Stimulated activated CD4-positive, alpha-beta T cell treated with anti-CD3 and anti-CD28 coated beads, Interleukin-15, amount 100 ng/mL, for 1 hour (primary cell): ENCODE data around the gene TACC3.
A peak's percentile ranks its signal among the peaks of the same experiment; 100 is the strongest.

Source experiments
- DNase-seq, 2 donors: peaks; one replicate each; pipeline ENCODE4 v3.0.0-alpha.2; 2020; ENCODE audit warnings: low read depth in 1 of 2, low spot score in 1 of 2

Gene TACC3

DNA sequence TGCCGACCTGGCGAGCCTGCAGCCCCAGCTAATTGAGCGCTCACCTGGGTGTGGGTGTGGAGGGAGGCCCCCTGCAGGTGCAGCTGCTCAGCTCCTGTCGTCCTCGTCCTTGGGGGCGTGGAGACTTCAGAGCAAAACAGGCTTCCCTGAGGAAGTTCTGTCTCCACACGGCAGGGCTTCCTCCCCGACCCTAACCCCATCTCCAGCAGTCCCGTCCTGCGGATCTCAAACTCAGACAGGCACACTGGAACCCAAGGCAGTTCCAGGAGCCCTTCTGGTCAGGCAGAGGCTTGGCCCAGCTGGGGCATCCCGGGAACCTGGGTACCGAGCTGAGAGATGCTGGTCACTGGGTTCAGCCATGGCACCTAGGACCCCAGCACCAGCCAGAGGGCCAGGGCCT is 24.4 kb downstream of the TACC3 start:
- no peak for DNase-seq

DNA sequence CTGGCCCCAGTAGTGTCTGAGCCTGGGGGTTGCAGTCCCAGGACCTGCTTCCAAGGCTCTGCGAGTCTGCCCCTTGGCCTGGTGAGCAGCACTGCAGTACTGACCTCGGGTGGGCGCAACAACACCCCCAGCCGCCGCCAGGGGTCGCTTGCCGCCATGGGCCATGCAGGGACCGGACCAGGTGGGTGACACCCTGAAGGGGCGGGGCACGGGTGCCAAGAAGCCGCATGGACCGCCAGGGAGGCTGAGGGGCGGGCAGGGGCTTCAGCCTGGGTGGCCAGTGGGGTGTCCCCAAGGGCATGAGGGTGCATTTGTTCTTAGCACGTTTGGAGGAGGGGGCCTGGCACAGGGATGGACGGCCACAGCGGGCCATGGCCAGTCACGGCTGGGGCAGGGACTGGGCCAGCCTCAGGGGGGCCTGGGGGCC is 25.0 kb downstream of the TACC3 start:
- DNase-seq, result peak; percentile 45 to 71

DNA sequence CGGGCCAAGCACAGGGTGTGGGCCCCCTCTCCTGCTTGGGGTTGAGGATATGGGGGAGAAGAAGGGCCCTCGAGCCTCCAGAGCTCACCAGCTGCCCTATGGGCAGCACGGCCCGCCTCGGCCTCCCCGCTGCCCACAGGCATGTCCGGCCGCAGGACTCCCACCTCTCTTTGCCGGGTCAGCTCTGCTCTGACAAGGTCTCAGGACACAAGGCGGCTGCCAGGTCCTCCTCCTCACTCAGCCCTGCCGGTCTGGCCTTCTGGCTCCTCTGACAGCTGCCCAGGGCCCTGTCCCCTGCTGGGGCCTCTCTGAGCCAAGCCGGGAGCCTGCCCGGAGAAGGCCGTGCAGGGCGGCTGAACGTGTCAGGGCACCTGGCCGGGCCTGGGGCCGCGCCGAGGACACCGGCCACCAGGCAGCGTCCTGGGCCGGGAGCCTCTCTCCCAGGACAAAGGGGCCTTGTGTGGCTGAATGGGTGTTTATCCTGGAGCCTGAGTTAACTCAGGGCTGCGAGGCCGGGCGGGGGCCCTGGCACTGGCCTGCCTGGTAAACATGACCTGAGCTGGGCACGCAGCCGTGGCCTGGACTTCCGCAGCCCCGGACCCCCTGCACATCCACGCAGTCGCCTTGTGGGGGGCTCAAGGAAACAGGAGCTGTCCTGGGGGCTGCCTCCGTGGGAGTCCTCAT is 25.7 kb downstream of the TACC3 start:
- no peak for DNase-seq

DNA sequence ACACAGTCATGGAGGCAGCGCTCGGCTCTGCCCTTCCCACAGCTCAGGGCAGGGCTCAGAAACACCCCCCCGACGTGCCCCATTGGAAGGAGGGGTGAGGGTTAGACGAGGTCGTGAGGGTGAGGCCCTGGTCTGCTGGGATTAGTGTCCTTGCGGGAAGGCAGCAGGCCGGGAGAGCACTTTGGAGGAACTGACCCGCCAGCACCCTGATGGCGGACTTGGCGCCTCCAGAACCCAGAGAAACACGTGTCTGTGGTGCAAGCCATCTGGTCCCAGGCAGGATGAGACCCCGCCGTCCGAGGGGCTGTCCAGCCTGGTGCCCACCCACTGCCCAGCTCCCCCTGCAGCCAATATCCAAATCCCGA is 26.3 kb downstream of the TACC3 start:
- DNase-seq, result no peak

DNA sequence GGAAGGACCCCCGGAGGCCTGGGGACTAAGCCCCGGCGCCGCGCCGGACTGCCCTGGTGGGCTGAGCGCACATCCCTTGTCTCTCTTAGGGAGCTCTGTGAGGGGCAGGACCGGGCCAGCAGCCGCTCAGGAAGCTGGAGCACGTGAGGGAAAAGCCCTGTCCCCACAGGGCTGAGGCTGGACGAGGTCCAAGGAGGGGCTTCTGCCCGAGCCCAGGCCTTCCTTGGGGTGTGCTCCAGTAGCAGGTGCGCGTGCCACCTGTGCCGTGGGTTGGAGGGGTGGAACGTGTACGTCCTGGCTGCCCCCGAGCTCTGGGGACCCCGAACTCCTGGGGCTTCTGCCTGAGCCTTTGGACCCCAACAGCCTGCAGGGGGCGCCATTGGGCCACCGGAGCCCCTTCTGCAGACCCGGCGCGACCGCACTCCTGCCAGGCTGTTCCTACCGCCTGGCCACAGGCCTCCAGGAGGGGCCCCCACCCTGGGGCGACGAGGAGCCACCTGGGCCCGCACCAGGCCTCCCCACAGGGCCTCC is 27.2 kb downstream of the TACC3 start:
- peak; percentile 60 to 70 for DNase-seq

DNA sequence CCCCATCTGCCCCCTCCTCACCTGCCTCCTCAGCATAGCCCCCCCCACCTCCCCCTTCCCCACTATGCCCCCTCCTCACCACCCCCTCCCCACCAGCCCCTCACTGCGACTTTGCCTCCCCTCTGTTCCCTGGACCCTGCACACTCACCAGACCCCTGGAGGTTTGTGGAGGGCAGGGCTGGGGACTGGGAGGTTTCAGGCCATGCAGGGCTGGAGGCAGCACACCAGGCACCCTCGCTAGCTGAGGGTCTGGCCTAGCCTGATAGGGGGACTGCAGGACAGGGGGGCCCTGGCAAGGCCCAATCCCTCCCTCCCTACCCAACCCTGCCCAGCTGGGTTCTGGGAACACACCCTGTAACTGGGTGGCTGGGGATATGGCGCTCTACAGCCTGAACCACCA is 28.0 kb downstream of the TACC3 start:
- DNase-seq, result no peak

DNA sequence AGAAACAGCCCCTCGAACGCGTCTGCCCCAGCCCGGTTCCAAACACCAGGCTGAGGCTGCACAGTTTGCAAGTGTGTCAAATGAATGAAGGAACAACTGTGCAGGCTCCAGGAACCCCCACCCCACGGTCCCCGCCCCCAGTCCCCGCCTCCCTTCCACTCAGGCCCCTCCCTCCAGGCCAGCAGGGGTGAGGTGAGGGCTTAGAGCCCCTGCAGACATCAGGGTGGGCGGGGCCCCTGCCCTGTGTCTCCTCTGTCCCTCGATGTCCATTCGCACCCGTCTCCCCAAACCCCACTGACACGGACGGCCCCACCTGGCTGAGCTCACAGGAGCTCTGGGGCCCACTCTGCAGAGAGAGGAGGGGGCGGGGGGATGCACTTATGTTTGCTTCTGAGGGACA is 28.5 kb downstream of the TACC3 start:
- no peak for DNase-seq

DNA sequence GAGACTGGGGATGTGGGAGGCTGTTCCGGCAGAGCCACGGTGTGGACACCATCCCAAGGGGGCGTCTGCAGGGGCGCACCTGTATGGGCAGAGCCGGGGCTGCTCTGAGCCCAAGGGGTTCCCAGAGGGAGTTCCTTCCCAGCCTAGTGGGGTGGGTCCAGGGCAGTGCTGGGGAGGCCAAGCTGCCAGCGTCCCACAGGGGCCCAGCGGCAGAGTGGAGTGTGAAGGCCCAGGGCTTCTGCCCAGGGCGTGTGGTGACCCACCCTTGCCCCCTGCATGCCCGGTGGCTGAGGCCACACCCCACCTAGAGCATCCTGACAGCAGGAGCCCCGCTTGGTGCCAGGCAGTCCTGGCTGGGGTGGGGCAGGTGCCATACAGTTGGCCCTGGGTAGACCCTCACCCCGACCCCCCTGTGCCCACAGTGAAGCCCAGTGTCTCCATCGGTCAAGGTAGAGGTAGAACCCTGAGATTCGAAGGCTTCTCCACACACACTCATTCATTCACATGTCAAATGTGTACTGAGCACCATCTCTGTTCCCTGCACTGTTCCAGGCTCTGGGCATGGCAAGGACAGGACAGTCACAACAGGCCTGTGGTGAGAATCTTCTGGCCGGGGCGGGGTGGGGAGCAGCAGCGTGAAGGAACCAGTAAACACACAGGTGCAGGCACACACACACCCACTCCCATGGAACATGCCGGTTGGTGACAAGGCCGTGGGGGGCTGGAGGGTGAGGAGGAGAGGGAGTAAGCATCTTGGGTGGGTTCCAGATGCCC is 29.2 kb downstream of the TACC3 start:
- DNase-seq, result no peak

DNA sequence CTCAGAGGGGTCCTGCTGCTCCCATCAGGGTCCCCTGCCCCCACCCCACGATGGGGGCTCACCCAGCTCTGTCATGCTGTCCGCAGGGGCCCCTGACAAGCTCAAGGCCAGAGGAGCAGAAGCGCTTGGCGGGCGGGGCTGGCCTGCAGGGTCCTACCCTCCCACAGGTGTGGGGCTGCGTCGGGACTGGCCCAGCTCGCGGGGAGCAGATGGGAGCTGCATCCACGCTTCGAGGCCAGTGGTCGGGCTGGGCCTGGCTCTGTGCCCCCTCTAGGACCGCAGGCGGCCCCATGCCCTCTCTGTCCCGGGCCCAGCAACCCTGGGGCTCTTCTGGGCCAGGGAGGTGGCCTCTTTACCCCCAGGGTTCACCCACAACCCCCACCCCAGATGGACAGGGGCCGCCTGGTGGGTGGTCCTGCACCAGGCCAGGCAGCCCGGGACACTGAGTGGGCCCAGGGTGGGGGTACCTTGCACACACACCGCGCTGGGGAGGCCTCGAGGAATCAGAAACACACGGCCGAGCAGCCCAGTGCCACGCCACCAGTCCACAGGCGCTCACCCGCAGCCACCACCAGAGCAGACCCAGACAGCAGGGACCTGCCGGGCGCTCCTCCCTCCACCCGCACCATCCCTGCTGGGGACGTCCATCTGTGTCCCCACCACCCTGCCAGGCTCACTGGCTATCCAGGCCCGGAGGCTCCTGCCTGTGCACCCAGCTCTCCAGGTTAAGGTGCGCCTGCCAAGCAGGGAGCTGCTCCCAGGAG is 30.0 kb downstream of the TACC3 start:
- no peak for DNase-seq

DNA sequence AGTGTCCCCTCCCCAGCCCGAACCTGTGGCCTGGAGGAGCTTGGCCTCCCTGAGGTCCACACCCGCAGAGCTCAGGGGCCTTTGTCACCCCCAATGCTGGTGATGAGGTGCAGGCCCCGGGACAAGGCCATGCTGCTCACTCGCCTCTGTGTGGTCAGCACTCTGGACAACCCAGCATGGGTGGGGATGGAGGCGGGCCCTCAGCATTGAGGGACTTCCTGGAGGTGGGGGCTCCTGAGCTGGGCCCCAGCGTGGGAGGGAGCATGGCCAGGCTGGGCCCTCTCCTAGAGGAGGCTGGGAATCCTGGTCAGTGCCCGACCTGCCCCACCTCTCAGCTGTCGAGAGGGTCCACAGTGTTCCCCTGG is 30.6 kb downstream of the TACC3 start:
- DNase-seq, result no peak

DNA sequence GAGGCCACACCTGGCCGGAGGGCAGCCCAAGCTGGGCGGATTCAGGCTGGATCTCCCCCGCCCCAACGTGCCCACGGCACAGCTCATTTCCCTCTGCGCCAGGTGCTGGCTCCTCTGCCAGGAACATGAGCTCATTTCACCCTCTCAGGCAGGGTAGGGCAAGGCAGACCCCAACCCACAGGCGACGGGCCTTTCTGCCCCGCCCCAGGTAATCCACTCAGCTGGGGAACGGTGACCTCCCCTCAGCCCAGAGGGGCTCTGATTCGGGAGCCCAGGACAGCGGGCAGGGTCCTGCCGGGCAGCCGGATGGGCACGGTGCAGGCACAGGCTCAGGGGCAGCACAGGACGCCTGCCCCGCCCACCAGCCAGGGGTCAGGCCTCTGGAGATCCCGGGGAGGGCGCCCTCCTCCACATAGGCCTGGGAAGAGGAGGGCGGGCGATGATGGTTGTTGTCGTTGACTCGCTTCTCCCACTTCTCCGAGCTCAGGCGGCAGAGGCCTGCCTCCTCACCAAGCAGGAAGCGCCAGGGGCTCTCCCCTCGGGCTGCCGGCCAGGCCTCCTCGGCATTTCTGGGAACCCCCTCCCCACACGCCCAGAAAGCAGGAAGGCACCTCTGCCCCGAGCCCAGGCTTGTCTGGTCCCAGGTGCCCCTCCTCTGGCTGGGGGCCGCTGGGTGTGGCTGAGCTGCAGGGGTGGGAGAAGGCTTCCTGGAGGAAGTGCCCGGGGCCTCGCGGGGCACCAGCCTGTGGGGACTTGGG is 31.1 kb downstream of the TACC3 start:
- DNase-seq, result no peak

DNA sequence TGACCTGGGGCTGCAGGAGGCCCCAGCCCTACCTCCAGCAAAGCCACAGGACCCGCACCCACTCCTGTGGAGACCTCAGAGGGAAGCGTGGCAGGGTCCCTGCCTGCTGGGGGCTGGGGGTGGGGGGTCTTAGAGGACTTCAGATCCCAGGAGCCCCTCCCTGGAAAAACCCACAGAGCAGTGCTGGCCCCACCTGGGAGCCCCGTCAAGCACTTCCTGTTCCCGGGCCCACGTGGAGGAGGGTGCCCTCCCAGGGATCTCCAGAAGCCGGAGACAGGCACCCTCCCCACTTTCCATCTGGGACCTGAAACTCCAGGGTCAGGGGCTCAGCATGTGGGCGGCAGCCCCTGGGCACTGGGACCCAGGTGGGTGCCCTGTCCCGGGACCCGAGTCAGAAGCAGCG is 32.0 kb downstream of the TACC3 start:
- DNase-seq, result no peak

DNA sequence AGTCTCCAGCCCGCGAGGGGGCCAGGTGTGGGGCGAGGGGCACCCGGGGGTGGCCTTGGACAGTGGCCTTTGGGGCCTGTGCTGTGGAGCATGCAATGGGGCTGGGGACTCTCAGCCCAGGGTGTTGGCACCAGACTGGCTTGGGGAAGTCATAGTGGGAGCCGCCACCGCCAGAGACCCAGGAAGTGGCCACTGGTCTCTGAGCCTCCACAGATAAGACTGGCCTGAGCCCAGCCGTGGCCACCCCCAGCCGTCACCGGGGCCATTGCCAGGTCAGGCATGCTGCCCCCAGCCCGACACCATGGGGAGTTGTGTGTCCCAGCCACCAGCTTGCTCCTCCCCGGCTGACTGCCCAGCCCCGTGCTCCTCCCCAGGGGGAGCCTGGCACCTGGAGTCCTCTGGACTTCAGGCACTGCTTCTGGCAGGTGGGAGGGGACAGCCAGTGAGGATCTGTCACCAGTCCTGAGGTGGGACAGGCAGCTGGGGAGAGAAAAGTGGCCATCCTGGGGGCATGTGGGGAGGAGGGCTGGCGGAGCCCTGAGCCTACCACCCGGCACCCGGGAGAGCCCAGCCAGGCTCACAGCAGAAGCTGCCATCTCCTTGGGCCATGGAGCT is 32.5 kb downstream of the TACC3 start:
- no peak for DNase-seq

DNA sequence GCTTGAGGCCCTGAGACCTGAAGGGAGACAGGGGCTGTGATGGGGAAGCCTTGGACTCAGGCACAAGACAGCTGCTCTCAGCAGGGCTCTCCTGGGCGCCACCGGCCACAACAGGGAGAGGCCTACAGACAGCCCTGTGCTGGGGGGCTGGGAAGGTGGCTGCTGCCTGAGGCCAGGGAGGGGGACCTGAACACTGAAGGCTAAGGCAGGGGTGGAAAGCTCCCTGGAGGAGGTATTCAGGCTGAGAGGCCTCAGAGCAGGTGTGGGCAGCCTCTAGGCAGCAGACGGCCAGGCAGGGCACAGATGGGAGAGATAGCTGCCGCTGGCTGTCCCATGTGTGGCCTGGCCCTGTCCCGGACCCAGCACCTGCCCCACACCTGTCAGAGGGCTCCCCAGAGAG is 33.0 kb downstream of the TACC3 start:
- DNase-seq, result no peak

DNA sequence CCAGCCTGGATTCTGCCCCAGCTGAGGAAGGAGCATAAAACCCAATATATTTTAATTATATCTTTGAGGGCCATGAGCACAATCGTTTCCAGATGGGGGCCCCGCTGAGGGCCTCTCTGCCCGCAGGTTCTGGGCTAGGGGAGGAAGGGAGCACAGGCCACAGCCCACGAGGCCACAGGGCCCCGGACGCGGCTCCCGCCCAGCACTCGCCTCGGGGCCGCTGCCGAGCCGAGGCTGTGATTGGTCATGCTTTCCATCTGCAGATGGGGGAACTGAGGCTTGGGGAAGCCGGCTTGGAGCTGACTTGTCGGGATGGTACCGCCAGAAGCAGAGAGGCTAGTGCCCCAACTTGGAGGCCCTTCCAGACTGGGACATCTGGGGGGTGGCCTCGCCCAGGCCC is 34.0 kb downstream of the TACC3 start:
- DNase-seq, result no peak

DNA sequence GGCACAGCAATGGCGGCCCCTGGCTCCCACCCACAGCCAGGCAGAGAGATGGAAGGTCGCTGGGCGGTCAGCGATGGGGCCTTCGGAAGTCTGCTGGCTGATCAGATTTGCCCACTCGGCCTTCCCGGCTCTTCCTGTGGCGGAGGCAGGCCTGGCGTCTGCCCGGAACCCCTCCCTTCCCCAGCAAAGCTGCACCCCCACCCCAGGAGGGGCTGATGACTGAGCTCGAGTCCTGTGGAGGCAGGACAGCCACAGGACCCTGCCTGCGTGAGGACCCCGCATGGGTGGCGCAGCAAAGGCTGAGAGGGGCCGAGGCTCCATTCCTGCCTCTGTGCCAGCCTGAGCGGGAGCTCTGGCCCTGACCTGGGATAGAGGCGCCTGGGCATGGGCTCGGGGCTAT is 34.8 kb downstream of the TACC3 start:
- DNase-seq, result no peak

DNA sequence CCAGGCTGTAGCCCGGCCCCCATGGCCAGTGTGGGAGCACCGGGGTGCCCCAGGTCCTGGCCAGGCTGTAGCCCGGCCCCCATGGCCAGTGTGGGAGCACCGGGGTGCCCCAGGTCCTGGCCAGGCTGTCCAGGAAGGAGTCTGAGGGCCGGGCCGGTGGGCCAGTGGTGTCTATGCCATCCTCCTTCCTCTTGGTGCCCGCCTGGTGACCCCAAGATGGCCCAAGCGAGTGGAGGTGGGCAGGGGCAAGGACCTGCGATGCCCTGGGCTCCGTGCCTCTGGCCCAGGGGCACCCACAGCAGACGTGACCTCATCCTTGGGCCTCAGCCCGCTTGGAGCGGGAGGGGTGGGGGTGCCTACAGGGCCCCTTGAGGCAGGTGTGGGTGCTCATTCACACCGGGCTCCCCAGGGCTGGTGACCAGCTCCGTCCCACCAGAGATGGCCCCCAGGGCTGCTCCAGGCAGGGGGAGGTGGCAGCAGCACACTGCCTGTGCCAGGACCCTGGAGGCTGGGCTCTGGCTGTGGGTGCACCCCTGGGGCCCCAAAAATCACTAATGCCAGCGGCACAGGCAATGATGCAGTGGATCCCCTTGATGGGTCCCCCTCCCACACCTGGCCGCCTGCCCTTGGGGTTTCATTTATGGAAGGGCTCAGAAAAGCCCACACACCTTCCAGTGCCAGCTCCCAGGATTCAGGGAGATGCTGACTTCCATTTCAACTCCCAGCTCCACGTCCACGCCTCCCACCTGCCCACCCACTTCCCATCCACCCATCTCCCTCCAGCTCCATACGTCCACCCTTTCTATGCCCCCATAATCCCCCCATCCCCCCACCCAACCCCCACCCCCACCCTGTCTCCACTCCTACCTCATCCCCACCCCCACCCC is 35.8 kb downstream of the TACC3 start:
- DNase-seq, result no peak

DNA sequence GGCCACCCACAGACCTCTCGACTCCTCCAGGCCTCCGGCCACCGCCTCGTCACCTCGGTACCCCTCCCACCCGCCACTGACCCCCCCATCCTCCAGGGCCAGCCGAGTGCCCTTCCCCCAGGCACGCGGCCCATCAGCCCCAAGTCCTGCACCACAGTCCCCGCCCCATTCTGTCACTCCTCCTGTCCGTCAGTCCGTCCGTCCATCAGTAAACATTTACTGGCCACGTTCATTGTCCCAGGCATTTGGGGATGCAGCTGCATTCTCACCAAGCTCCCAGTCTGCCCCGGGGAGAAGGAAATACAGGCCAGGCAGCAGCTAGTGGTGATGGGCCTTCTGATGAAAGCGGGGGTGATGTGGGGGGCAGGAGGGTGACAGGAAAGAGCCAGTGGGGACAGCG is 36.5 kb downstream of the TACC3 start:
- DNase-seq, result no peak

DNA sequence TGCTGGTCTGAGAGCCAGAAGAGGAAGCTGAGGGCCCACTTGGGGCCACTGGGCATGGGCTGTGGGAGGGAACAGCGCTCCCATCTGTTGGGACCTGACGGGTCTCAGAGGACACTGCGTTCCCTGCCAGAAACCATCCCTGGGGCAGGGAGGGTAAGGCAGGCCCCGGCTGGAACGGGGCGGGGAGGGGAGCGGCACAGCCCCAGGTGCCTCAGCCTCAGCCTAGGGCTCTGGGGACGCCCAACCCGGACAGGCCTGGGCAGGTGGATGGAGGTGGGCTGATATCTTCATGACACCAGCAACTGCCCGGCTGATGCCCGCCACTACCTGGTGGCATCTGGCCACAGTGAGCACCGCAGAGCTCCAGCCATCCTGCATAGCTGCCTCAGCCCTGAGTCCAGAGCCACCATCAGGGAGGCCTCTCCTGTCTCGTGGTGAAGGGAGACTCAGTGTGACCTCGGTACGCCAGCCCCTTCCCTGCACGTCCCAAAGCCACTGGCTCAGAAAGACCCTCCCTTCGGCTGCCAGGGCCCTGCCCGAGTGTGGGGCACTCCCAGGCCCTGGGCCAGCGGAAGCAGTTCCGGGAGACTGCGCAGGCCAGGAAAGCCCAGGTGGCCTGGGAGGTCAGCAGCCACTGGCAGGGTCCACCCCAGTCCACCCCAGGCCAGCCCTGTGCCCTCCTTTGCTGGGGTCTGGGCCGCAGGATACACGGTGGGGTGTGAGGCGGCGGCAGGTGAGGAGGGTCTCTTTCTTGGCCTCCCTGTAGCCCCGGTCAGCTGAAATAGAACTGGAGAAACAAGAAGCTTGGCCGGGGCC is 37.2 kb downstream of the TACC3 start:
- DNase-seq, result no peak
